GM19324 (cell line): ENCODE measurements around the gene MYBPC2.

Experiments
- ATAC-seq: cut with Tn5 transposase; IDR thresholded peaks from one replicate; pipeline ENCODE4 v1.9.1; 2021; ENCODE audit warnings: mild to moderate bottlenecking, moderate library complexity; ENCODE audit not compliant: unreplicated experiment, low FRiP score

Gene MYBPC2

GRCh38 chr19:50477751-50478515 lies 45.2 kb downstream of the MYBPC2 start:
- ATAC-seq, result no peak

- ATAC-seq, result no peak
These were observed 46.4 kb downstream of the MYBPC2 start for GRCh38 chr19:50478901-50479715.

- no peak for ATAC-seq
These were observed 47.1 kb downstream of the MYBPC2 start for GRCh38 chr19:50479761-50480251.

GRCh38 chr19:50480281-50481111 lies 47.8 kb downstream of the MYBPC2 start:
- ATAC-seq, result no peak

- ATAC-seq, result no peak
These were observed 48.9 kb downstream of the MYBPC2 start for GRCh38 chr19:50481351-50482149.

- ATAC-seq, result no peak
These were observed 49.7 kb downstream of the MYBPC2 start for GRCh38 chr19:50482271-50482855.

GRCh38 chr19:50482916-50483315 lies 50.2 kb downstream of the MYBPC2 start:
- ATAC-seq, result no peak

- no peak for ATAC-seq
These were observed 52.7 kb downstream of the MYBPC2 start for GRCh38 chr19:50485284-50485955.

GRCh38 chr19:50486823-50487515 lies 54.3 kb downstream of the MYBPC2 start:
- ATAC-seq, result no peak

GRCh38 chr19:50488389-50489194 lies 55.9 kb downstream of the MYBPC2 start:
- no peak for ATAC-seq

GRCh38 chr19:50489461-50490011 lies 56.8 kb downstream of the MYBPC2 start:
- no peak for ATAC-seq

GRCh38 chr19:50490411-50490811 lies 57.7 kb downstream of the MYBPC2 start:
- ATAC-seq, result no peak

- no peak for ATAC-seq
These were observed 58.3 kb downstream of the MYBPC2 start for GRCh38 chr19:50490991-50491472.

GRCh38 chr19:50492303-50493052 lies 59.8 kb downstream of the MYBPC2 start:
- ATAC-seq, result no peak

GRCh38 chr19:50493171-50493570 lies 60.5 kb downstream of the MYBPC2 start:
- no peak for ATAC-seq

- ATAC-seq, result no peak
These were observed 61.7 kb downstream of the MYBPC2 start for GRCh38 chr19:50494186-50495019.
